Endothelial cell of umbilical vein (primary cell): Measurements from ENCODE around the gene EYS.

Source experiments
- CTCF ChIP-seq, 2 donors: IDR thresholded peaks; 1 replicate in 1 of 2; 2 replicates in 1 of 2; pipeline ENCODE4 v1.5.1; 2011; ENCODE audit warnings: low read length in 2 of 2, mild to moderate bottlenecking in 2 of 2, moderate library complexity in 2 of 2, control low read depth in 1 of 2, inconsistent platforms in 1 of 2, low read depth in 1 of 2; ENCODE audit not compliant: insufficient read depth in 1 of 2; ENCODE audit errors: extremely low read depth in 1 of 2
- EZH2 ChIP-seq: IDR thresholded peaks from 2 replicates; pipeline ENCODE4 v1.6.1; 2012; ENCODE audit warnings: borderline replicate concordance, low read depth, mild to moderate bottlenecking, moderate library complexity, low read length, inconsistent platforms; ENCODE audit not compliant: severe bottlenecking
- MYC ChIP-seq: IDR thresholded peaks from one replicate; pipeline ENCODE4 v1.6.1; 2011; ENCODE audit warnings: mild to moderate bottlenecking, low read depth, low read length
- POLR2A ChIP-seq: IDR thresholded peaks from 2 replicates; pipeline ENCODE4 v1.6.1; 2012; ENCODE audit warnings: low read depth, mild to moderate bottlenecking, control low read depth, low read length

- TF ChIP-seq POLR2A = no peak
- TF ChIP-seq CTCF (IDR thresholded peaks at IDR 0.05; ENCODE audit: extremely low read depth in 1 of 2, insufficient read depth in 1 of 2, low read depth in 1 of 2, low read length in 2 of 2) = no peak
- no peak for TF ChIP-seq EZH2
- TF ChIP-seq MYC = no peak
Observed at GRCh38 chr6:64439274-64439673, 1267.8 kb downstream of the EYS start.
